Naive B cell (primary cell): ENCODE data around the gene LSM12. TPM values are rescaled to one million over a fixed set of nuclear protein-coding genes. Genes with fewer than 3 reads are reported as not detected.
"Not testable (repeated sequence)": the region's sequence is repeated elsewhere in the genome, so short reads cannot be mapped to it uniquely, and the experiment has no call there.

Source experiments
- ATAC-seq, 2 donors: fragments of 150-1000 bp; cut with Tn5 transposase; 2 replicates each; pipeline ENCODE4 v1.10.0; 2021; ENCODE audit warnings: low read depth in 2 of 2, mild to moderate bottlenecking in 2 of 2, moderate library complexity in 2 of 2
- DNase-seq: peaks from one replicate; pipeline ENCODE4 v3.0.0; 2022
- H3K27ac Mint-ChIP-seq, 6 donors: one replicate each; pipeline ENCODE4 v1.8.0; 2020 to 2022; ENCODE audit warnings: mild to moderate bottlenecking in 6 of 6, mixed read lengths in 6 of 6, moderate library complexity in 5 of 6, inconsistent platforms in 2 of 6
- H3K27me3 Mint-ChIP-seq, 3 donors: one replicate each; pipeline ENCODE4 v1.8.0; 2021 to 2022; ENCODE audit warnings: mixed read lengths in 3 of 3, mild to moderate bottlenecking in 1 of 3
- H3K36me3 Mint-ChIP-seq, 2 donors: one replicate each; pipeline ENCODE4 v1.8.0; 2020 to 2022; ENCODE audit warnings: mixed read lengths in 2 of 2, inconsistent platforms in 1 of 2, mild to moderate bottlenecking in 1 of 2
- H3K4me1 Mint-ChIP-seq, 3 donors: one replicate each; pipeline ENCODE4 v1.8.0; 2020 to 2022; ENCODE audit warnings: mixed read lengths in 3 of 3, inconsistent platforms in 1 of 3, mild to moderate bottlenecking in 1 of 3, moderate library complexity in 1 of 3
- H3K4me3 Mint-ChIP-seq, 8 donors: one replicate each; pipeline ENCODE4 v1.8.0; 2020 to 2022; ENCODE audit warnings: mild to moderate bottlenecking in 8 of 8, mixed read lengths in 8 of 8, moderate library complexity in 8 of 8, inconsistent platforms in 2 of 8
- H3K9me3 Mint-ChIP-seq, 7 donors: one replicate each; pipeline ENCODE4 v1.8.0; 2020 to 2022; ENCODE audit warnings: mixed read lengths in 7 of 7, mild to moderate bottlenecking in 5 of 7, inconsistent platforms in 2 of 7, moderate library complexity in 1 of 7
- polyA plus RNA-seq, 6 donors: library from polyadenylated mRNA; unstranded; fragments of 300-500 nt; fragmentation: Illumina TruSeq; gene quantifications; one replicate each; pipeline ENCODE4 v1.2.3, GENCODE V29; 2021; ENCODE audit warnings: low read depth in 6 of 6

Gene LSM12
- polyA plus RNA-seq, 6 donors from 2014 or later: 48.1 to 99.0 (median 80.5) TPM

DNA sequence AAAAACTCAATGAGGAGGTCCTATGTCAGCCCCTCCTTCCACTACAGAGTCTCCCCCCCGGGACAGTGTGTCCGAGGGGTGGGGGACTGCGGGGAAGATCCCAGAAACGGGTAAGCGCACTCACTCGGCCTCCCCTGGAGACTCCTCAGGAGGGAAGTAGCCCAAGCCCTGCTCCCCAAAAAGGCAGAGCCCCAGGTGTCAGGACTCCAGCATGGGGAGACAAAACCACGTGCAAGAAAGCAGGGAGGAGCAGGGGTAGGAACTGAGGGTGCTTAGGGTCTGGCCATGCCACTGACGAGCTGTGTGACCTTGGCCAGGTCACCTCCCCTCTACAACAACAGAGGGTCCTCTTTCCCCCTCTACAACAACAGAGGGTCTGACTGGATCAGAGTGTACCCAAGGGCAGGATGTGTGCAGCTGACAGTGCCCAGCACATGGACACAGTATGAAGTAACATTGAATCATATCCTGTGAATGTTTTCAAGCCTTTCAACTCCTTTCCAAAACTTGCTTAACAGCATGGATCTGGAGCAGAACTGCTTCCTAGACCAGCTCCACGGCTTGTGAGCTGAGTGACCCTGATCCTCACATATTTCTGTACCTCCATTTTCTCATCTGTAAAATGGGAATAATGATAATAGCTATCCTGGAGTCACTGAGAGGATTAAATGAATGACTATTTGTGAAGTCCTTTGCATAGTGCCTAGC lies 64.2 kb downstream of the LSM12 start:
- no peak overlapping the region for H3K27ac Mint-ChIP-seq

DNA sequence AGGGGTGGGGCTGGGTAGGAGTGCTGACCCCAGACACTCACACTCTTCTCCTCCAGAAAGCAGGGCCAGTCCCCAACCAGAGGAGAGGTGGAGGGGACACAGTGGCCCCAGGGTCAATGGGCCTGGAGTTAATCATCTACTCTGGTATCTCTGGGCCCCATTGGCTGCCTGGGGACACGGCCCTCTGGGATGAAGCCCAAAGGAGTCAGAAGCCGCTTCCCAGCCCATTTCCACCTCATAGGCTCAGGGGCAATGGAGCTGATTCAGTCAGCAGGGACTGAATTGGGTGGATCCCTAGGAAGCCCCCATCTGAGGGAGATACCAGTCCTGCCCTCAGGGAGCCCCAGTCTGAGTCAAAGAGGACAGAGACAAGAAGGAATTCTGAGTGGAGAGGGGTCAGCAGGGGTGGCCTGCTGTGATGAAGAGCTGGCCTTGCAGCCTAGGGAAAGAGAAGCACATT lies 65.0 kb downstream of the LSM12 start:
- Mint-ChIP-seq H3K27me3 (peaks cover 15 to 40% (median 39%) of the 10 kb centered on the region in 3 donors), H3K4me3 (peak overlapping the region in 1 of 8 donors; percentile 57), H3K9me3 (no peaks in the 10 kb centered on the region), H3K4me1 (peaks cover 6 to 13% (median 9%) of the 10 kb centered on the region in 3 donors), H3K27ac (no peak overlapping the region), H3K36me3 (no peaks in the 10 kb centered on the region)
- ATAC-seq (no peak), DNase-seq (no peak)

More for the DNA sequence above, 64.2 kb downstream of the LSM12 start:
- Mint-ChIP-seq H3K4me1 (peaks cover 10 to 21% (median 15%) of the 10 kb centered on the region in 3 donors), H3K27me3 (peaks cover 15 to 40% (median 39%) of the 10 kb centered on the region in 3 donors), H3K36me3 (no peaks in the 10 kb centered on the region), H3K9me3 (no peaks in the 10 kb centered on the region), H3K4me3 (peak overlapping the region in 1 of 8 donors; percentile 57)
- no peak for DNase-seq
- no peak for ATAC-seq

DNA sequence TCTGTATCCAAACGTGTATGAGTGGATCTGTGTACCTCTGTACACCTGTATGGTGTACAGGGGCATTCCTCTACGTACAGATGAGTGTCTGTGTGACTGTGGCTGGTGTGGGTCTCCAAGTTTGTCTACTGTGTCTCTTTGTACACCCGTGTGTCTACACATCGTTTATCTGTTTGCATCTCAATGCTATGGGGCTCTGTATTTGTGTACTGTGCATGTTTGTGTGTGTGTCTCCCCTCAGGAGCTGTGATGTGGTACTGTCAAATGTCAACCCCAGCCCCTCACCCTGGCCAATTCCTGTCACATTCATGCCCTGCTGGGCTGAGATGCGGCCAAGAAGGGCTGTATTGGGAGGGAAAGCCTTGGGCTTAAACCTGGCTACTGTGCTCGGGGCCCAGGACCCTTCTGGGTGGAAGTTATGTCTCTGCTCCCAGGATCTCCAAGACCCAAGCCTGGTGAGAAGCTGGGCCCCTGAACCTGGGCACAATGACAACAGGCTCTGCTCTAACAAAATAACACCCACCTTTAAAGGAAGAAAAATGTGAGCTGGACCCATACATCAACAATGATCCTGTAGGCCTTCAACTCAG lies 65.5 kb downstream of the LSM12 start:
- H3K9me3 Mint-ChIP-seq: no peaks in the 10 kb centered on the region
- DNase-seq: no peak
- H3K27me3 Mint-ChIP-seq: peaks cover 13 to 41% (median 35%) of the 10 kb centered on the region in 3 donors
- no peaks in the 10 kb centered on the region for H3K36me3 Mint-ChIP-seq
- peaks cover 2 to 7% (median 3%) of the 10 kb centered on the region in 3 donors for H3K4me1 Mint-ChIP-seq
- no peak for ATAC-seq
- H3K27ac Mint-ChIP-seq: peak overlapping the region in 1 of 6 donors; percentile 75
- H3K4me3 Mint-ChIP-seq: peak overlapping the region in 1 of 8 donors; percentile 42

DNA sequence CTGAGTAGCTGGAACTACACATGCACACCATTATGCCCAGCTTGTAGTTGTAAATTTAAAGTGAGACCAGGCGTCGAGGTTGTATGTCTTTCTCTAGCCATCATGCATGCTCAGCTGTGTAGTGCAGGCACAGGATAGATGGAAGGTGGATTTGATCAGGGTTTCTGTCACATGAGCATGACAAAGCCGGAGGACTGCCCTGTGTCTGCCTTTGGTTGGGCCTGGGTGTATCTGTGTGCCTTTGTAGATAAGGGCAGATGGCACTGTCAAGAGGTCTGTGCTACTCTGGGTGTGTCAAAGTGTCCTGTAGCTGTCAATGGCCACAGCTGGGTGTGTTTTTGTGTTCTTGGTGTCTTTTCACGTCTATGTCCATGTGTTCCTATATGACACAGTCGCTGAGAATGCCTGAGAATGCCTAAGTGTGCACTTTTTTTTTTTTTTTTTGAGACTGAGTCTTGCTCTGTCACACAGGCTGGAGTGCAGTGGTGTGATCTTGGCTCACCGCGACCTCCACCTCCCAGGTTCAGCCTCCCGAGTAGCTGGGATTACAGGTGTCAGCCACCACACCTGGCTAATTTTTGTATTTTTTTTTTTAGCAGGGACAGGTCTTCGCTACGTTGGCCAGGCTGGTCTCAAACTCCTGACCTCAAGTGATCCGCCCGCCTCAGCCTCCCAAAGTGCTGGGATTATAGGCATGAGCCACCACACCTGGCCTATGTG lies 66.2 kb downstream of the LSM12 start:
- Mint-ChIP-seq H3K4me1 (peaks cover 0 to 5% (median 2%) of the 10 kb centered on the region in 3 donors), H3K27me3 (peaks cover 13 to 40% (median 33%) of the 10 kb centered on the region in 3 donors), H3K36me3 (no peaks in the 10 kb centered on the region), H3K9me3 (no peaks in the 10 kb centered on the region), H3K4me3 (peak overlapping the region in 1 of 8 donors; percentile 4), H3K27ac (no peak overlapping the region)
- ATAC-seq (no peak), DNase-seq (no peak)

GRCh38 chr17:43999024-43999423 lies 67.4 kb downstream of the LSM12 start:
- Mint-ChIP-seq H3K27ac (no peak overlapping the region), H3K4me3 (no peak overlapping the region), H3K36me3 (no peaks in the 10 kb centered on the region), H3K4me1 (peaks cover 0 to 8% (median 0%) of the 10 kb centered on the region in 3 donors), H3K9me3 (no peaks in the 10 kb centered on the region), H3K27me3 (peaks cover 19 to 46% (median 33%) of the 10 kb centered on the region in 3 donors)
- DNase-seq: no peak
- ATAC-seq: no peak

DNA sequence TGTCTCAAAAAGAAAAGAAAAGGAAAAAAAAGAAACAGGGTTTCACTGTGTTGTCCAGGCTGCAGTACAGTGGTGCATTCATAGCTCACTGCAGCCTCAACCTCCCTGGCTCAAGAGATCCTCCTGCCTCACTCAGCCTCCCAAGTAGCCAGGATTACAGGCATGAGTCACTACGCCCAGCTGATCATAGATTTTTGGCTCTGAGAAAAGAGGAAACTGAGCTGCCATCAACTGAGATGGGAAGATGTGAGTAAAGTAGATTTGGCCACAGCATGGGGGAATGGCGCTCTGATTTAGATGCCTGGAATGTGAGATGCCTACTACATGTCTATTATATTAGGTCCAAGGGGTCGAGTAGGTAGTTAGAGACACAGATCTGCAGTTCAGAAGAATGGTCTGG lies 67.9 kb downstream of the LSM12 start:
- ATAC-seq: no peak
- DNase-seq: no peak

DNA sequence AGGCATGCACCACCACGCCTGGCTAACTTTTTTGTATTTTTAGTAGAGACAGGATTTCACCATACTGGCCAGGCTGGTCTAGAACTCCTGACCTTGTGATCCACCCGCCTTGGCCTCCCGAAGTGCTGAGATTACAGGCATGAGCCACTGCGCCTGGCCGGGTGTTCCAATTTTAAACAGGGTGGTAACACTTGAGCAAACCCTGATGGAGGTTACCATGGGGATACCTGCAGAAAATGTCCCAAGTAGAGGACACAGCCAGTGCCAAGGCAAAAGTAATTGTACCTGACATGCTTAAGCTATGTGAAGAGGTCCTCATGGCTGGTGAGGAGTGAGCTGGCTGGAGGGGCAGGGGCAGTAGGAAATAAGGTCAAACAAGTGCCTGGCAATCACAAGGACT lies 69.3 kb downstream of the LSM12 start:
- H3K36me3 Mint-ChIP-seq, H3K4me1 Mint-ChIP-seq, H3K4me3 Mint-ChIP-seq, ATAC-seq, H3K9me3 Mint-ChIP-seq, H3K27ac Mint-ChIP-seq, DNase-seq: not testable (repeated sequence)
- peaks cover 19 to 49% (median 39%) of the 10 kb centered on the region in 3 donors for H3K27me3 Mint-ChIP-seq

More for the DNA sequence above, 67.9 kb downstream of the LSM12 start:
- no peaks in the 10 kb centered on the region for H3K9me3 Mint-ChIP-seq
- H3K4me3 Mint-ChIP-seq: no peak overlapping the region
- peaks cover 0 to 8% (median 0%) of the 10 kb centered on the region in 3 donors for H3K4me1 Mint-ChIP-seq
- no peak overlapping the region for H3K27ac Mint-ChIP-seq
- peaks cover 19 to 49% (median 34%) of the 10 kb centered on the region in 3 donors for H3K27me3 Mint-ChIP-seq
- H3K36me3 Mint-ChIP-seq: no peaks in the 10 kb centered on the region

GRCh38 chr17:43995150-43995471 lies 71.4 kb downstream of the LSM12 start:
- Mint-ChIP-seq H3K27ac (peak overlapping the region in 2 of 6 donors; percentile 18 to 37), H3K27me3 (peaks cover 17 to 38% (median 31%) of the 10 kb centered on the region in 3 donors), H3K4me1 (peaks cover 0 to 8% (median 0%) of the 10 kb centered on the region in 3 donors), H3K4me3 (peak overlapping the region in 3 of 8 donors; percentile 1 to 49 (median 41)), H3K36me3 (no peaks in the 10 kb centered on the region), H3K9me3 (no peaks in the 10 kb centered on the region)
- no peak for ATAC-seq
- no peak for DNase-seq

- H3K4me3 Mint-ChIP-seq: peak overlapping the region in 3 of 8 donors; percentile 1 to 49 (median 41)
- H3K27me3 Mint-ChIP-seq: peaks cover 18 to 32% (median 32%) of the 10 kb centered on the region in 3 donors
- H3K27ac Mint-ChIP-seq: peak overlapping the region in 1 of 6 donors; percentile 78
- peak; percentile 86 to 87 for ATAC-seq
- H3K9me3 Mint-ChIP-seq: no peaks in the 10 kb centered on the region
- H3K4me1 Mint-ChIP-seq: peaks cover 0 to 8% (median 0%) of the 10 kb centered on the region in 3 donors
- H3K36me3 Mint-ChIP-seq: no peaks in the 10 kb centered on the region
- DNase-seq: peak; percentile 54
Measured at GRCh38 chr17:43994272-43995149, 72.0 kb downstream of the LSM12 start.

- peaks cover 0 to 8% (median 0%) of the 10 kb centered on the region in 3 donors for H3K4me1 Mint-ChIP-seq
- ATAC-seq: no peak
- H3K9me3 Mint-ChIP-seq: no peaks in the 10 kb centered on the region
- H3K36me3 Mint-ChIP-seq: no peaks in the 10 kb centered on the region
- H3K4me3 Mint-ChIP-seq: peak overlapping the region in 1 of 8 donors; percentile 63
- peaks cover 18 to 35% (median 30%) of the 10 kb centered on the region in 3 donors for H3K27me3 Mint-ChIP-seq
- H3K27ac Mint-ChIP-seq: peak overlapping the region in 1 of 6 donors; percentile 53
- DNase-seq: no peak
Measured at GRCh38 chr17:43992641-43993040, 73.8 kb downstream of the LSM12 start.

GRCh38 chr17:43988301-43988700 lies 78.2 kb downstream of the LSM12 start:
- H3K27me3 Mint-ChIP-seq: peaks cover 28 to 62% (median 36%) of the 10 kb centered on the region in 3 donors
- H3K4me3 Mint-ChIP-seq: no peak overlapping the region
- no peak overlapping the region for H3K27ac Mint-ChIP-seq
- no peaks in the 10 kb centered on the region for H3K9me3 Mint-ChIP-seq
- H3K4me1 Mint-ChIP-seq: peaks cover 0 to 4% (median 1%) of the 10 kb centered on the region in 3 donors
- no peaks in the 10 kb centered on the region for H3K36me3 Mint-ChIP-seq
- ATAC-seq: no peak
- no peak for DNase-seq

- no peaks in the 10 kb centered on the region for H3K9me3 Mint-ChIP-seq
- no peak overlapping the region for H3K4me3 Mint-ChIP-seq
- no peaks in the 10 kb centered on the region for H3K36me3 Mint-ChIP-seq
- ATAC-seq (no peak), DNase-seq (no peak)
- H3K4me1 Mint-ChIP-seq: peaks cover 0 to 5% (median 3%) of the 10 kb centered on the region in 3 donors
- H3K27me3 Mint-ChIP-seq: peaks cover 30 to 65% (median 43%) of the 10 kb centered on the region in 3 donors
- peak overlapping the region in 1 of 6 donors; percentile 77 for H3K27ac Mint-ChIP-seq
Measured at GRCh38 chr17:43987131-43988021, 79.1 kb downstream of the LSM12 start.
